GM12801 (cell line): ENCODE data around the gene PROX1.

Experiments used
- TF ChIP-seq, protein P1 (sequence below): IDR thresholded peaks from one replicate; pipeline ENCODE4 v1.5.1; 2011; ENCODE audit warnings: control low read depth; ENCODE audit not compliant: insufficient read length; ENCODE audit errors: extremely low read depth

PROX1 gene

DNA sequence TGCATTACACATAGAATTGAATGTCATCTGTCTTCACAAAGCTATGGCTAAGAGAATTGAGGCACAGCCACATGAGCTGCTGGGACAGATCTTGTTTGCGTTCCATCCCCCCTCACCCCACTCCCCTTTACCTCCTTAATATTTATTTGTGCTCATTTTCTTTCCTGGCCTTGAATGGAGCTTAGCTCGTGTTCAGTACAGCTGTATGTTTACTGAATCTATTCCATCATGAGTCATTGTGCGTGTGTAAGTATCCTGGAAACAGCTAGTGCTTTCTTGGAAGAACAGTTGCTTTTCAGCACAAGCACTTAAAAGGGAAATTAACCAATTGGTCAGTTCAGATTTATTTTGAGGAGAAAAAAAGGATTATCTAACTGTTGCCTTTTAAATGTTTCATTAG is 14.7 kb downstream of the PROX1 start:
- TF ChIP-seq, protein P1, sequence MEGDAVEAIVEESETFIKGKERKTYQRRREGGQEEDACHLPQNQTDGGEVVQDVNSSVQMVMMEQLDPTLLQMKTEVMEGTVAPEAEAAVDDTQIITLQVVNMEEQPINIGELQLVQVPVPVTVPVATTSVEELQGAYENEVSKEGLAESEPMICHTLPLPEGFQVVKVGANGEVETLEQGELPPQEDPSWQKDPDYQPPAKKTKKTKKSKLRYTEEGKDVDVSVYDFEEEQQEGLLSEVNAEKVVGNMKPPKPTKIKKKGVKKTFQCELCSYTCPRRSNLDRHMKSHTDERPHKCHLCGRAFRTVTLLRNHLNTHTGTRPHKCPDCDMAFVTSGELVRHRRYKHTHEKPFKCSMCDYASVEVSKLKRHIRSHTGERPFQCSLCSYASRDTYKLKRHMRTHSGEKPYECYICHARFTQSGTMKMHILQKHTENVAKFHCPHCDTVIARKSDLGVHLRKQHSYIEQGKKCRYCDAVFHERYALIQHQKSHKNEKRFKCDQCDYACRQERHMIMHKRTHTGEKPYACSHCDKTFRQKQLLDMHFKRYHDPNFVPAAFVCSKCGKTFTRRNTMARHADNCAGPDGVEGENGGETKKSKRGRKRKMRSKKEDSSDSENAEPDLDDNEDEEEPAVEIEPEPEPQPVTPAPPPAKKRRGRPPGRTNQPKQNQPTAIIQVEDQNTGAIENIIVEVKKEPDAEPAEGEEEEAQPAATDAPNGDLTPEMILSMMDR = no peak

DNA sequence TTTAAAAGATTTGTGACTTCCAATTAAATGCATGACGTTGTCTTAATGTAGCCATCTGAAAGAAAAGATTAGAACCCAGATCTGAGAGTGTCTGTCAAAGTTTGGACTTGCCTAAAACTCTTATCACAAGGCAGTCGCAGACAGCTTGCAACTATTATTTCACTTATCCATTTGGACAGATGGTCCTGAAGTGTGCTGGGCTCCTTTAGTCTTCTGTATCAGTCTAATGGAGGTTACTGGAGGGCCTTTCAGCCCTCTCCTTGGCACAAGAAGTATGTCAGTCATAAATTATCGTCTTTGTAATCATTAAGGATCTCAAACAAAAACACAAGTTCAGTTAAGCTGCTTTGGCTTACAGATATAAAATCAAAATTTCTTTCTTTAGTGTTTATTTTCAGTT is 15.5 kb downstream of the PROX1 start:
- TF ChIP-seq, protein P1 = no peak

DNA sequence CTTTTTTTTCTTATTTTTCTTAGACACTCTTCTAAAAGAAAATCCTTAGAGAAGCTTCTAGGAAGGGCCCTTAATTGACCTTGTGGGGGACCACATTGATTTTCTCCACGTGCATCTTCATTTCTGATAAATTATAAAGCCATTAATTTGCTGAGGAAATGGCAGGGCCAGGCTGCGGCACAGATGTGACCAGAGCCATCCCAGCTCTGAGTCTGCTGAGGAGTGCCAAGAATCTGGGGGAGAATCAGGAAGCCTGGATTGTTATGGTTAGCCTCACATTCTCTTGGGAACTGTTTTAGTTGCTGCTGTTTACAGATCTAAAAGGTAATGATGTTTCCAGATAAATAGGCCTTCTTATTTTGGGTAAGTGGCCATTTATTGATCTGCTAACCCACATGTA is 16.2 kb downstream of the PROX1 start:
- TF ChIP-seq, protein P1 = no peak

DNA sequence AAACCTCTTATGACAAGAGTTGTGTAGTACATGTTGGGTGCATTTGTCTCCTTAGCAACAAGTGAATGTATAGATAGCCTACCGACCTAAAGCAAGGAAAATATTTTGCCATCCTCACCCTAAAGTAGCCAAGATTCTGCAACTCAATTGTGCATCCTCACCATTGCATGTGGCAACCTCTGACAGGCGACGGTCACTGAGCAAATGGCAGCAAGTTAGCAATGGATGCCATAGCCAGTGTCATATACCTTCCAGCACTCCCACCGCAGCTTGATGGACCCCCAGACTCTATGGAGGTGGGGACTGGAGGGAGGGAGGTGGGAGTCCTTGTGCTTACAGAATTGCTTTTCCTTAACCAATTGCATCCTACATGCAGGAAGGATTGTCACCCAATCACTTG is 17.0 kb downstream of the PROX1 start:
- TF ChIP-seq, protein P1 = no peak

DNA sequence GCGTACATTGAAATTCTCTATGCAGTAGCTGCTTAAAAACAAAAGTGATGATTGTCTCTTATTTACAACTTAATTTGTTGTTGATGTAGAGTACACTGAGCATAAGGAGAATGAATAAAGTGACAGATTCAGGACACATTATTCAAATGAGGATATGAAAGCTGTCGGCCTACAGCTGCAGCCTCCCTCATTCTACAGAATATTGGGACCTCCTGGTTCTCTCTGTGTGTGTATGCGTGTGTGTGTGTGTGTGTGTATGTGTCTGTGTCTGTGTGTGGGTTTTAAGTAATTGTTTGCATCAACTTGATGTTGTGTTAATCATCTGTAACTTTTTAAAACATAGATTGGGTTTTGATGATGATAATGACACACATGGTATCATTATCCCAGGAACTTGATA is 17.9 kb downstream of the PROX1 start:
- TF ChIP-seq, protein P1 = no peak

DNA sequence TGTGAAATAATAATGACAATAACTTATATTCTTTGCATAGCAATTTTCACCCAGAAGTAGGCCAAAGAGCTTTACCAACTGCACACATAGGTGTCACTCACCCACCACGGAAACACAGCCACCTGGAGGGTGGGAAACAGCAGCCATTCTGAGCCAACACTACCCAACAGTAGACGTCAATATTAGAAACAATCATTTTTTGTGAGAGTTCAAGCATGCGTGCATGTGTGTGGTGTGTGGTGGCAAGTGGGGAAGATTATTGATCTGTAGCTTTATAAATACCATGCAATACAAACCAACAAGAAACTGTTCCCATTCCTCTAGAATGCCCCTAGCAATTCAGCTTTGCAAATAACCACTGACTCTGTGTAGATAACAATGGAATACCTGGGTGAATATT is 19.1 kb downstream of the PROX1 start:
- TF ChIP-seq, protein P1 = no peak

DNA sequence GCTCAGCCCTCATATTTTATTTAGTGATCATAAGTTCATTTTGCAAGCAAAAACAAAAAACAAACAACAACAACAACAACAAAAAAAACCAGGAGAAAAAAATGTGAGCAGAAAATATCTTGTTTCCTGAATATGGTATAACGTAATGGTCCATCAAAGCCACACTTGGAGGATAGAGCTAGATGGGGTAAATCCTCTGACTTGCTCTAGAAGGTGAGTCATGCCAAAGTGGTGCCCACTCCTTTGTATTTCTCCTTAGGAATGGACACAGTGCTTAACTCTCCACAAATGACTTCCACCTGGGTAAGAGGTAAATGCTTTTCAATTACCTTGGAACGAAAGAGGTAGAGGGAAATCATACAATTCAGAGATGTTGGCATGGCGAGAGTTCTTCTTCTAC is 20.6 kb downstream of the PROX1 start:
- TF ChIP-seq, protein P1 = no peak

DNA sequence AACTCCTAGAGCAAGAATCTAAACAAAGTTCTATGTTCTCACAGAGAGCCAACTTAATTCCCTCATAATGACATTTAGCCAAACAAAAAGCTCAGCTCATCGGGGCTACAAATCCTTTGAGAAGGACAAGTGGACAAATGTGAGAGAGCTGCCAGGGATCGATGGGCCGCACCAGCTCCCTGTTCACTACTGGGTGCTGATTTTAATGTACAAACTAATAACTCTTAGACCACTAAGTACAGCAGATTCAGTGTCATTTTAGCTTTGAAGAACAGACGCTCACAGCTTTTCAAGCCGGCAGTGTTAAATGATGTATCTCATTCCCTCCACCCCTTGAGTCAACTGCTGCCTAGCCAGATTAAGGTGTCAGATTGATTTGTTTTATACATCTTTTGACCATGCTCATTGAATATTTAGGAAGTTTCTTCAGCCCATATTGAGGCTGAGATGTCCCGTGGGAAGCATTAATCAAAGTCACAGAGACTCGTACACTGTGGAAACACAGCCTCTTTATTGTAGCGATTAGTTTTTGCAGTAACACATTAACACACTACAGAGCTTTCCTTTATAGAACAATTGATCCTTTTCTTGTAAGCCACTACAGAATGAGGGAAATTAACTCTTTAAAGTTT is 21.1 kb downstream of the PROX1 start:
- TF ChIP-seq, protein P1 = no peak
